HG03064 (cell line): ENCODE measurements around the gene MYL6.

Experiments used
- ATAC-seq: cut with Tn5 transposase; IDR thresholded peaks from one replicate; pipeline ENCODE4 v1.9.1; 2021; ENCODE audit warnings: low read depth; ENCODE audit not compliant: unreplicated experiment

MYL6 gene

GRCh38 chr12:56129206-56129941 is 28.8 kb upstream of the MYL6 start:
- no peak for ATAC-seq

DNA sequence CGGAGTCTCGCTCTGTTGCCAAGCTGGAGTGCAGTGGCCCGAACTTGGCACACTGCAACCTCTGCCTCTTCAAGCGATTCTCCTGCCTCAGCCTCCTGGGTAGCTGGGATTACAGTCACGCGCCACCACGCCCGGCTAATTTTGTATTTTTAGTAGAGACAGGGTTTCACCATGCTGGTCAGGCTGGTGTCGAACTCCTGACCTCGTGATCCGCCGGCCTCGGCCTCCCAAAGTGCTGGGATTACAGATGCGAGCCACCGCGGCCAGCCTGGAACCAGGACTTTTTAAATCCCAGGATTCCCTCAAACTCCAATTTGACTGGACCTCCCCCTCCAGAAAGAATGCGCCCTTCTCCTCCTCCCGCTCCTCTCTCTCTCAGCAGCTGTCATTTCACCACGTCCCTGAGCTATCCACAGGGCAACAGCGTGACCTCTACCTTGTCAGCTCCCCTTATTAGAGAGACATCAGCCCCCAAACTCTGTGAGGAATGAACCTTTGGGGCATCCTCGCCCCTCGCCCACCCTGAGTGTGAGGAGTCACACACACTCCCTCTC is 28.1 kb upstream of the MYL6 start:
- no peak for ATAC-seq

DNA sequence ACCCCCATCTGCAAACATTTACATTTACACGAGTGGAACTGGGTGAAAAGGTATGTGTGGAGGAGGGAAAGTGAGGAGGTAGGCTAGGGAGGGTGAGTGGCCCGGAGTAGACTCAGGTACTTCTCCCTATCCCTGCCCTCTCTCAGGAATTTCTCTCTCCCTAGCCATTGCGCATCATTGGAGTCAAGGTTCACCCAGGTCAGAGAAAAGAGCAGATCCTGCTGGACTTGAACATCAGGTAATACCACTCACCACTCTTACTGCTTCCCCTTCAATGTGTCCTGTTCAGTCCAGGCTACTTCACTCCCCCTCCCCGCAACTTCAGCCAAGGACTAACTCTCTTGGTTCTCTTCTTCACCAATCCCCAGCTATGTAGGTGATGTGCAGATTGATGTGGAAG is 27.3 kb upstream of the MYL6 start:
- no peak for ATAC-seq

GRCh38 chr12:56134897-56135296 is 23.3 kb upstream of the MYL6 start:
- no peak for ATAC-seq

DNA sequence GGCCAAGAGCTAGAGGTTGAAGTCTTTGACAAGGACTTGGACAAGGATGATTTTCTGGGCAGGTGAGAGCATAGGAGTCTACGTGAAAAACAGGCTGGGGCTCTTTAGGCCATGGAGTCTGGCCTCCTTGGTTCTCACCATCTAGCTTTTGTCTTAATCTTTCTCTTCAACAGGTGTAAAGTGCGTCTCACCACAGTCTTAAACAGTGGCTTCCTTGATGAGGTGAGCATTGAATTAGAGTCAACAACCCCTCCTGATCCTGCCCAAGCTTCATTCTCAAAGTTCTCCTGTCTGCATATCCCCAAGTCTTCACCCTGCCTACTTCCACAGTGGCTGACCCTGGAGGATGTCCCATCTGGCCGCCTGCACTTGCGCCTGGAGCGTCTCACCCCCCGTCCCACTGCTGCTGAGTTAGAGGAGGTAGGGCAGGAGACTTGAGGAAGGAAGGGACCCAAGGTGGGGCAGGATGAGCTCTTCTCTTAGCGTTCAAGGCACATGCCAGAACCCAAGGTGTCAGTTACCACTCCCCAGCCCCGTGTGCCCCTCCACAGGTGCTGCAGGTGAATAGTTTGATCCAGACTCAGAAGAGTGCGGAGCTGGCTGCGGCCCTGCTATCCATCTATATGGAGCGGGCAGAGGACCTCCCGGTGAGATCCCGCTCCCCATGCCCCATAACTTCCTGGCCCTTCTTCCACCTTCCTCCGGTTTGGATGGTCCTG is 20.1 kb upstream of the MYL6 start:
- ATAC-seq, result no peak

DNA sequence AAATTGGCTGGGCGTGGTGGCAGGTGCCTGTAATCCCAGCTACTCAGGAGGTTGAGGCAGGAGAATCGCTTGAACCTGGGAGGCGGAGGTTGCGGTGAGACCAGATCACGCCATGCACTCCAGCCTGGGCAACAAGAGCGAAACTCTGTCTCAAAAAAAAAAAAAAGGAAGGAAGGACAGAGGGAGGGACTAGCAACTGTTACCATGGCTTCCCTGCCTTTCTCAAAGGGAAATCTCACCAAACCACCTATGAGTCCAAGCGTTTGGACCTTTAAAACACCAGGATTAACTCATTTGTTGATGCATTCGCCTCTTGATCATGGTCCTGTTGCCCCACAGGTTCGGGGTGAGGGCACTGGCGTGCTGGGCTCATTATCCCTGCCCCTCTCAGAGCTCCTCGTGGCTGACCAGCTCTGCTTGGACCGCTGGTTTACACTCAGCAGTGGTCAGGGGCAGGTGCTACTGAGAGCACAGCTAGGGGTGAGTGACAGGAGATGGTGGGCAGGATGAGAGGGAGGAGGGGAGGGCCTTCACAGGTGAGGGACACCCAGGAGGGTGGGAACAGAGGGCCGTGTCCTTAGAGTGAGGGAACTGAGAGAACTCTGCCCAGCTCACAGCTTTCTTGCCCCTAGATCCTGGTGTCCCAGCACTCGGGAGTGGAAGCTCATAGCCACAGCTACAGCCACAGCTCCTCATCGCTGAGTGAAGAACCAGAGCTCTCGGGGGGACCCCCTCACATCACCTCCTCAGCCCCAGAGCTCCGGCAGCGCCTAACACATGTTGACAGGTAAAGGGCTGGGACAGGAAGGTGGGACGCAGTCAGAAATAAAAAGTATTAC is 16.0 kb upstream of the MYL6 start:
- no peak for ATAC-seq

GRCh38 chr12:56143217-56143616 is 14.9 kb upstream of the MYL6 start:
- no peak for ATAC-seq

DNA sequence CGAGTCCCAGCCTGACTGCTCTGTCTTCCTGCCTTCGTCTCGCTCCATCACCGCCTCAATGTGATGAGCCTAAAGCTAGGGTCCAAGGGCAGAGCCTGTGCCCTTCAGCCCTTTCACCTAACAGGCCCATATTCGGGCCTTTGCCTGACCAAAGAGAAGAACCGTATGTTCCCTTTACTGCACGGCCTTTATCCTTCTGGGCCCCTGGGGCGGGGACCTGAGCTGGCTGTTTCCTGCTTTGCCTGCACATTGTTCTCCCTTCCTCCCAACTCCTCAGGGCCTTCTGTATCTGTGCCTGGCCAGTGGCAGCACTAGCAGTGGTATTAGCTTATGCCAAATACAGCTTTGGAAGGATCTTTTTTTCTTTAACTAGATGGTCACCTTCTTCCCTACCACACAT is 14.3 kb upstream of the MYL6 start:
- ATAC-seq, result no peak

- ATAC-seq, result no peak
These were observed 12.9 kb upstream of the MYL6 start for GRCh38 chr12:56145217-56145616.

DNA sequence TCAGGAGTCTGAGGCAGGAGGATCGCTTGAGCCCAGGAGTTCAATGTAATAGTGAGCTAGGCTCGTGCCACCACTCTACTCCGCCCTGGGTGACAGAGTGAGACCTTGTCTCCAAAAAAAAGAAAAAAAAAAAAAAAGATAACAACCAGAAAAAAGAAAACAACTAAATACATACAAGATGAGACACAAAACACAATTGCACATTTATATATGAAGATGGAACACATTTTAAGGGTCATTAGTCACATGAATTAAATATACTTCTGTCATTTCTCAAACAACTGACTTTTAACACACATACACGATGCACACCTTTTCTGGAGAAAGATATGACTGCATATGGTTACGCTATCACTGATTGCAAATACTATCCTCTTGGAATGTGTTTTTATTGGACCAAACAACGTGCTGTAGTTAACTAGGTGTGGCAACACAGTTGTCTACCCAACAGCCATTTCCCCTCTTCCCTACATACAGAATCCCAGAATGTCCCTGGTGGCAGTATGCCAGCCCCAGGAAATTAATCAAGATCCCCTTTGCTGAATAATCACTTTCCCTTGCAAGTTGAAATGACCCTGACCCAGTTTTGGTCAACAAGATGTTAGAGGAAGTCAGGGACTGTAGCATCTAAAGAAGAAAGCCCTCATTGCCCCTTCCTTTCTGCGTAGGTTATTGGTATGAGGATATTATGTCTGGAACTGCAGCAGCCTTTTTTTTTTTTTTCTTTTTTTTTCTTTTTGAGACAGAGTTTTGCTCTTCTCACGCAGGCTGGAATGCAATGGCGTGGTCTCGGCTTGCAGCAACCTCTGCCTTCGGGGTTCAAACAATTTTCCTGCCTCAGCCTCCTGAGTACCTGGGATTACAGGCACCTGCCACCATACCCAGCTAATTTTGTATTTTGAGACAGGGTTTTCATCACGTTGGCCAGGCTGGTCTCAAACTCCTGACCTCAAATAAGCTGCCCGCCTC is 11.4 kb upstream of the MYL6 start:
- no peak for ATAC-seq

DNA sequence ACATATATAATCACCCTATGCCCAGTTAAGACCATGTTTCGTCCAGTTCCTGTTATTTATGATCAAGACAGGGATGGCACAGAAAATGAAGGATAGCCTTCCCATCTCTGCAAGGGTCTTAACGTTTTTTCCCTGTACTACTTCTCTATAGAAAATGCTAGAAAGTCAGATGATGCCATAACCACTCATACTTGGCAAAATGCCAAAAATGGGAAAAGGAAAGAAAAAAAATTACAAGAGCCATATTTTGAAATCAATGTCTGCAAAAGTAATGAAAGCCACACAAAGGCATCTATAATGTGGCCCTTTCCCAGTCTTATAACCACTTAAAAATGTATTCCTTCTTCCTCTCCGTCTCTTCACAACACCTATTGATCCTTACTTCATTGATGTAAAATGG is 7.6 kb upstream of the MYL6 start:
- no peak for ATAC-seq

- ATAC-seq, result peak; percentile 21
These were observed 6.5 kb upstream of the MYL6 start for GRCh38 chr12:56151672-56152131.

GRCh38 chr12:56152132-56152755 is 5.9 kb upstream of the MYL6 start, which contains the start of gene MYL6B:
Gene MYL6B, plus strand, starts transcription at chr12:56152587. Its CDS starts 1,332 bp downstream, at chr12:56153919.
- peak; percentile 74 for ATAC-seq

DNA sequence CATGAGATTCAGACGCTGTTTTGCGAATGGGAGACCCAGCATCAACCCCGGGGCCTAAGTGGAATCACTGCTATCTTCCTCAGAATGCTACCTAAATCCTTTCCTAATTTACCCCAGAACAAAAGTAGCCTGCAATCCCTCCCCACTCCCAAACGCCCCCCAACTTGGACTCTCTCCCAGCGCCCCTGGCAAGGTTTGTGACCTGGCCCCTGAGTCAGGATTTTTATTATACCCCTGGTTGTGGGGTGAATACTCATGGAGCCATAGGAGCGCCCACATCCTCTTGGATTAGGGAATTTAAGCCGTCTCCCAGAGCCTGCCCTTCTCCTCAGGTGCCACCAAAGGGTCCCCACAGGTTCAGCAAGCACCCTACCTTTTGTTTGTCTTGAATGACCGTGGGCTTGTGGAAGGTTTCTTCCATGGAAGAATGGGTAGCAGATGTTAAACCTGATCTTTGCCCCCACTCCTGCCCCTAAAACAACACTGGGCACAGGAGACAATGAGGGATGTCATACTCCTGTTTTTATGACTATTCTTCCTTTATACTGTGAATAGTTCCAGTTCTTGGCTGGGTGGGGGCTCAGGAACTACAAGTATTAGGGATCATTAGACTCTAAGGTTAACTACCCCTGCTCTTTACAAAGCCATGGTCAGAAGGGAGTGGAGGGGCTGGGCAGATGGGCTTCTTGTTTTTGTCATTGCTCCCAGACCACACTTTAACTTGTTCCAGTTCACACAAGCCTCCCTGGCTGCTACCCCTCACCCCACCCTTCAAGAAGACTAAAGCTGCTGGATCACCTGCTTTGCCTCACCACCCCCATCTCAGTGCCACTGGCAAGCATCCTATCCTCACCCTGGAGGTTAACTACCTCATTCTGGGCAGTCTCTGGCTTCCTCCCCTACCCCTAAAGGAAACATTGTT is 5.1 kb upstream of the MYL6 start:
- ATAC-seq, result no peak

DNA sequence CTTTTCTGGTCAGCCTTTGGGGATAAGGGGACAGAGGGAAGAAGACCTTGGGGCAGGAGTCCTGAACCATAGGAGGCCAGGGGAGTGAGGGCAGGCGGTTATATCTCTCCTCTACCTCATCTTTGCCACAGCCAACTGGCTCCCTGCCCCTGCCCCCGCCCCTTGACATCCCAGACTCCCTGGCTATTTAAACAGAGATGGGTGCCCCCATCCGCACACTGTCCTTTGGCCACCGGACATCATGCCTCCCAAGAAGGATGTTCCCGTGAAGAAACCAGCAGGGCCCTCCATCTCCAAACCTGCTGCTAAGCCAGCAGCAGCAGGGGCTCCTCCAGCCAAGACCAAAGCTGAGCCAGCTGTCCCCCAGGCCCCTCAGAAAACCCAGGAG is 4.5 kb upstream of the MYL6 start:
- no peak for ATAC-seq

- no peak for ATAC-seq
These were observed 3.9 kb upstream of the MYL6 start for GRCh38 chr12:56154246-56154771.

DNA sequence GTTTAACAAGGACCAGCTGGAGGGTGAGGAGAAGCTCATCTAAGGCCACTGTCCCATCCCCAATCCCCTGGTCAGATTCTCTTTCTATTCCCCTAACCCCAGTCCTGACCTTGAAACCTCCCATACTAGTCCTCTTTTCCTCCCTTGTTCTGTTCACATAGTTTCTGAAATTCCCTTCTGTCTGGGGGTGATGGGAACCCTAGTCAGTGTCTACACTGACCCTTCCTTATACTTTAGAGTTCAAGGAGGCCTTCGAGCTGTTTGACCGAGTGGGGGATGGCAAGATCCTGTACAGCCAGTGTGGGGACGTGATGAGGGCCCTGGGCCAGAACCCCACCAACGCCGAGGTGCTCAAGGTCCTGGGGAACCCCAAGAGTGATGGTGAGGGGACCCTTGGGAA is 3.3 kb upstream of the MYL6 start:
- ATAC-seq, result no peak

DNA sequence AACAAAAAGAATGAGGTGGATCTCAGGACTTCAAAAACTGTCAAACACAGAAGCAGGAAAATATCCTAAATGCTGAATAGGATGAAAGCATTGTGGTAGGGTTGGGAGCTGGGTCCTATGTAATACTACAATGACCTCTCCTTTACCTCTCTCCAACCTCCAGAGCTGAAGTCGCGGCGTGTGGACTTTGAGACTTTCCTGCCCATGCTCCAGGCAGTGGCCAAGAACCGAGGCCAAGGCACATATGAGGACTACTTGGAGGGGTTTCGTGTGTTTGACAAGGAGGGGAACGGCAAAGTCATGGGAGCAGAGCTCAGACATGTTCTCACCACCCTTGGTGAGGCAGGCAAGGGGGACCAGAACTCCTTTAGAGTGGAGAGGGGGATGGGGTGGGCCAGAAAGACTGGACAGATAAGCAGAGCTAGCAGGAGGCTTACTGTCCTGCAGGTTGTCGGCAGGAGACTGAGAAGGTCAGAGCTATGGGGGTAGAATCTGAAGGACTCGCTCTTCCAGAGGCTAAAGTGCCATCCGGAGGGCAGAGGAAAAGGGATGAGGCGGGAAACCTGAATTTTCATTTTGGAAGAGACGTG is 2.8 kb upstream of the MYL6 start:
- no peak for ATAC-seq
